ENCODE results near the gene SNX8. TPM values are rescaled to one million over a fixed set of nuclear protein-coding genes. Genes with fewer than 3 reads are reported as not detected.

The SNX8 gene
- total and polyA plus RNA-seq, 8 donors = 7.1 to 16.1 (median 11.7) TPM

DNA sequence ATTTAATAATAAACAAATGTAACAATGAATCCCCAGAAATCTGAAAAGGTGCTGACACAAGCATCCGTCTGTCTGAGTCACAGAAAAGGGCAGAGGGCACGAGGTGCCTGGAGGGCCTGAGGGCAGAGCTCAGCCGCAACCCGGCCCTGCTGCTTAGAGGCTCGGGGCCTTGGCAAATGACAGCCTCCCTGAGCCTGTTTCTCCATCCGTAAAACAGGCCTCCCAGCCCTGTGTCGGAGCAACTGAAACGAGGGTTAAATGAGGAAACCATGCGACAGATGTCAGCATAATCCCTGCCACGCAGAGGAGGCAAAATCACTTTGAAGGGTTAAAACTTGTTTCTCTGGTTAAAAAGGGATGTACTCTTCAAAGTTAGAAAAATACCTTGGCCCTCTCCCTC, 47.3 kb downstream of the SNX8 start:
- no peak for ATAC-seq
- Histone ChIP-seq H3K9me3 (no peaks in the 10 kb centered on the region), H3K27me3 (no peaks in the 10 kb centered on the region), H3K4me1 (no peaks in the 10 kb centered on the region), H3K27ac (no peak overlapping the region), H3K36me3 (no peaks in the 10 kb centered on the region), H3K4me3 (no peak overlapping the region)
- intact Hi-C loops (cut with DNase I) = no loop called here
- WGBS, 2 donors = 80 to 85% methylated on average over 10 of the region's 10 CpGs
- DNase-seq = no peak
- FAIRE-seq = no peak
- TF ChIP-seq, protein P1, sequence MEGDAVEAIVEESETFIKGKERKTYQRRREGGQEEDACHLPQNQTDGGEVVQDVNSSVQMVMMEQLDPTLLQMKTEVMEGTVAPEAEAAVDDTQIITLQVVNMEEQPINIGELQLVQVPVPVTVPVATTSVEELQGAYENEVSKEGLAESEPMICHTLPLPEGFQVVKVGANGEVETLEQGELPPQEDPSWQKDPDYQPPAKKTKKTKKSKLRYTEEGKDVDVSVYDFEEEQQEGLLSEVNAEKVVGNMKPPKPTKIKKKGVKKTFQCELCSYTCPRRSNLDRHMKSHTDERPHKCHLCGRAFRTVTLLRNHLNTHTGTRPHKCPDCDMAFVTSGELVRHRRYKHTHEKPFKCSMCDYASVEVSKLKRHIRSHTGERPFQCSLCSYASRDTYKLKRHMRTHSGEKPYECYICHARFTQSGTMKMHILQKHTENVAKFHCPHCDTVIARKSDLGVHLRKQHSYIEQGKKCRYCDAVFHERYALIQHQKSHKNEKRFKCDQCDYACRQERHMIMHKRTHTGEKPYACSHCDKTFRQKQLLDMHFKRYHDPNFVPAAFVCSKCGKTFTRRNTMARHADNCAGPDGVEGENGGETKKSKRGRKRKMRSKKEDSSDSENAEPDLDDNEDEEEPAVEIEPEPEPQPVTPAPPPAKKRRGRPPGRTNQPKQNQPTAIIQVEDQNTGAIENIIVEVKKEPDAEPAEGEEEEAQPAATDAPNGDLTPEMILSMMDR (IDR thresholded peaks at IDR 0.05) = no peak

- H3K9me3 ChIP-seq = no peaks in the 10 kb centered on the region
- no peak for FAIRE-seq
- no peaks in the 10 kb centered on the region for H3K36me3 ChIP-seq
- no peak overlapping the region for H3K27ac ChIP-seq
- no peak for ATAC-seq
- no peaks in the 10 kb centered on the region for H3K4me1 ChIP-seq
- TF ChIP-seq, protein P1 (IDR thresholded peaks at IDR 0.05) = no peak
- intact Hi-C loops (cut with DNase I) = no loop called here
- 97% methylated on average over 23 of the region's 23 CpGs for WGBS, 2 donors
- DNase-seq = no peak
- H3K4me3 ChIP-seq = no peak overlapping the region
- no peaks in the 10 kb centered on the region for H3K27me3 ChIP-seq
Observed at GRCh38 chr7:2264158-2264557, 50.1 kb downstream of the SNX8 start.

GRCh38 chr7:2263176-2263575, 51.1 kb downstream of the SNX8 start:
- TF ChIP-seq, protein P1 (IDR thresholded peaks at IDR 0.05) = no peak
- no peak overlapping the region for H3K27ac ChIP-seq
- DNase-seq (no peak), FAIRE-seq (no peak), ATAC-seq (no peak)
- H3K36me3 ChIP-seq = no peaks in the 10 kb centered on the region
- WGBS, 2 donors = 87 to 93% methylated on average over 17 to 18 of the region's 18 CpGs
- intact Hi-C loops (cut with DNase I) = no loop called here
- no peaks in the 10 kb centered on the region for H3K9me3 ChIP-seq
- no peaks in the 10 kb centered on the region for H3K4me1 ChIP-seq
- H3K4me3 ChIP-seq = no peak overlapping the region
- no peaks in the 10 kb centered on the region for H3K27me3 ChIP-seq

- ATAC-seq (peak in 2 of 4 donors; percentile 22 to 62), FAIRE-seq (no peak), DNase-seq (no peak)
- Histone ChIP-seq H3K9me3 (no peaks in the 10 kb centered on the region), H3K4me1 (no peaks in the 10 kb centered on the region), H3K27ac (peak overlapping the region in 1 of 4 donors; percentile 19), H3K4me3 (no peak overlapping the region), H3K36me3 (no peaks in the 10 kb centered on the region), H3K27me3 (no peaks in the 10 kb centered on the region)
- TF ChIP-seq, protein P1 (IDR thresholded peaks at IDR 0.05) = no peak
- intact Hi-C loops (cut with DNase I) = no loop called here
- 82 to 88% methylated on average over 14 of the region's 14 CpGs for WGBS, 2 donors
Observed at GRCh38 chr7:2261611-2262010, 52.6 kb downstream of the SNX8 start.

DNA sequence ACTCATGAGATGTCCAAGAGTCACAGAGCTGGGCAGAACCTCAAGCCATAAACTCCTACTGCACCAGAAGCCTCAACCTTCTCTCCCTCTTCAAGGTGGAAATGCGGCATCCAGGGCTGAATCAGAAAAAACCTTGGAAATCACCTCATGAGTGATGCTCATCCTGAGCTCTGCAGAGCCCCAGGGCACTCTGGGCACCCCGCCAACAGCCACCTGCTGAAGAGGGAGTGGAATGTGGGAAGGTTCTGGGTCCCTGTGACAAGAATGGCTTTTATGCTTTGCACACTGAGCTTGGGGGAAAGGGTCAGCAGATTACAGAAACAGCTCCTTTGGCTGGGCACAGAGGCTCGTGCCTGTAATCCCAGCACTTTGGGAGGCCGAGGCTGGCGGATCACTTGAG, 53.4 kb downstream of the SNX8 start:
- no peak overlapping the region for H3K4me3 ChIP-seq
- intact Hi-C loops (cut with DNase I) = no loop called here
- DNase-seq = peak in 5 of 6 donors; percentile 29 to 81 (median 62)
- 66% methylated on average over 5 of the region's 5 CpGs for WGBS, 2 donors
- no peaks in the 10 kb centered on the region for H3K4me1 ChIP-seq
- TF ChIP-seq, protein P1 (IDR thresholded peaks at IDR 0.05) = no peak
- no peak overlapping the region for H3K27ac ChIP-seq
- H3K27me3 ChIP-seq = no peaks in the 10 kb centered on the region
- ATAC-seq = peak in 3 of 4 donors; percentile 40 to 74 (median 45)
- no peaks in the 10 kb centered on the region for H3K9me3 ChIP-seq
- no peaks in the 10 kb centered on the region for H3K36me3 ChIP-seq
- FAIRE-seq = no peak
